Activated T-helper 2 cell treated with anti-CD3 and anti-CD28 coated beads, Interferon-gamma antibody, Interleukin-2, Interleukin-4, amounts not matched to agents 10 μg/mL and 5 μg/mL and 100 μg/mL, durations not matched to agents 14 hours and 24 hours and 36 hours (primary cell): ENCODE data around the gene ZBTB18. TPM values are rescaled to one million over a fixed set of nuclear protein-coding genes. Genes with fewer than 3 reads are reported as not detected.
A peak's percentile ranks its signal among the peaks of the same experiment; 100 is the strongest.
"Not testable (repeated sequence)": the region's sequence is repeated elsewhere in the genome, so short reads cannot be mapped to it uniquely, and the experiment has no call there.

Source experiments
- DNase-seq: peaks from one replicate; pipeline ENCODE4 v3.0.0; 2021; ENCODE audit warnings: low spot score
- H3K27ac Mint-ChIP-seq: one replicate; pipeline ENCODE4 v1.8.0; 2021; ENCODE audit warnings: mixed read lengths
- H3K27me3 Mint-ChIP-seq: one replicate; pipeline ENCODE4 v1.8.0; 2021; ENCODE audit warnings: low read depth, mixed read lengths
- H3K36me3 Mint-ChIP-seq: one replicate; pipeline ENCODE4 v1.8.0; 2021; ENCODE audit warnings: low read depth, mixed read lengths
- H3K4me1 Mint-ChIP-seq: one replicate; pipeline ENCODE4 v1.8.0; 2021; ENCODE audit warnings: low read depth, mixed read lengths
- H3K4me3 Mint-ChIP-seq: one replicate; pipeline ENCODE4 v1.8.0; 2021; ENCODE audit warnings: low read depth, mild to moderate bottlenecking, moderate library complexity, mixed read lengths
- H3K9me3 Mint-ChIP-seq: one replicate; pipeline ENCODE4 v1.8.0; 2021; ENCODE audit warnings: mixed read lengths
- intact Hi-C: fragments of 100-400 bp; cut with micrococcal nuclease; formaldehyde crosslinking; loops from one replicate; pipeline ENCODE4 v1.15.1; 2023
- total RNA-seq: library from RNA; stranded (reverse); gene quantifications from 2 replicates; pipeline ENCODE4 v1.2.3, GENCODE V29; 2022

The ZBTB18 gene
- 4.3 and 4.4 TPM in 2 replicates for total RNA-seq

- DNase-seq: no peak
Measured at GRCh38 chr1:244050835-244051444, at the start of gene ZBTB18. TSS of gene ZBTB18 (plus strand) at chr1:244051283. CDS start at chr1:244051432, 149 bp downstream.

GRCh38 chr1:244002721-244003120 lies 48.4 kb upstream of the ZBTB18 start:
- Mint-ChIP-seq H3K27me3 (no peaks in the 10 kb centered on the region), H3K27ac (no peak overlapping the region), H3K4me1 (peaks cover 10% of the 10 kb centered on the region), H3K36me3 (no peaks in the 10 kb centered on the region), H3K9me3 (no peaks in the 10 kb centered on the region), H3K4me3 (no peak overlapping the region)
- intact Hi-C loops: no loop called here
- no peak for DNase-seq

More at GRCh38 chr1:244050835-244051444, at the start of gene ZBTB18:
- Mint-ChIP-seq H3K9me3 (no peaks in the 10 kb centered on the region), H3K4me3 (peak within 1 kb of the TSS; percentile 91), H3K36me3 (peaks cover 8% of the 10 kb centered on the region), H3K27ac (peak within 1 kb of the TSS; percentile 15), H3K27me3 (peaks cover 32% of the 10 kb centered on the region), H3K4me1 (peaks cover 25% of the 10 kb centered on the region)
- intact Hi-C loops: no loop called here

GRCh38 chr1:244005455-244005854 lies 45.6 kb upstream of the ZBTB18 start:
- H3K36me3 Mint-ChIP-seq: no peaks in the 10 kb centered on the region
- no peak overlapping the region for H3K4me3 Mint-ChIP-seq
- no peak overlapping the region for H3K27ac Mint-ChIP-seq
- peaks cover 12% of the 10 kb centered on the region for H3K4me1 Mint-ChIP-seq
- DNase-seq: no peak
- H3K9me3 Mint-ChIP-seq: no peaks in the 10 kb centered on the region
- no peaks in the 10 kb centered on the region for H3K27me3 Mint-ChIP-seq
- intact Hi-C loops: no loop called here

GRCh38 chr1:244006381-244006901 lies 44.6 kb upstream of the ZBTB18 start:
- DNase-seq: no peak
- H3K36me3 Mint-ChIP-seq: no peaks in the 10 kb centered on the region
- intact Hi-C loops: no loop called here
- no peaks in the 10 kb centered on the region for H3K9me3 Mint-ChIP-seq
- no peak overlapping the region for H3K4me3 Mint-ChIP-seq
- H3K27ac Mint-ChIP-seq: no peak overlapping the region
- peaks cover 14% of the 10 kb centered on the region for H3K4me1 Mint-ChIP-seq
- H3K27me3 Mint-ChIP-seq: no peaks in the 10 kb centered on the region

GRCh38 chr1:244006961-244007360 lies 44.1 kb upstream of the ZBTB18 start:
- Mint-ChIP-seq H3K27ac (no peak overlapping the region), H3K27me3 (no peaks in the 10 kb centered on the region), H3K4me3 (no peak overlapping the region), H3K4me1 (peaks cover 14% of the 10 kb centered on the region), H3K36me3 (no peaks in the 10 kb centered on the region), H3K9me3 (no peaks in the 10 kb centered on the region)
- intact Hi-C loops: no loop called here
- DNase-seq: no peak

GRCh38 chr1:244010191-244010590 lies 40.9 kb upstream of the ZBTB18 start:
- intact Hi-C loops: no loop called here
- no peaks in the 10 kb centered on the region for H3K9me3 Mint-ChIP-seq
- H3K4me3 Mint-ChIP-seq: no peak overlapping the region
- H3K27me3 Mint-ChIP-seq: peaks cover 3% of the 10 kb centered on the region
- no peak overlapping the region for H3K27ac Mint-ChIP-seq
- no peaks in the 10 kb centered on the region for H3K36me3 Mint-ChIP-seq
- no peak for DNase-seq
- peaks cover 4% of the 10 kb centered on the region for H3K4me1 Mint-ChIP-seq

GRCh38 chr1:244010703-244011123 lies 40.4 kb upstream of the ZBTB18 start:
- Mint-ChIP-seq H3K27me3 (peaks cover 3% of the 10 kb centered on the region), H3K27ac (no peak overlapping the region), H3K4me1 (peaks cover 4% of the 10 kb centered on the region), H3K36me3 (no peaks in the 10 kb centered on the region), H3K9me3 (no peaks in the 10 kb centered on the region), H3K4me3 (no peak overlapping the region)
- no peak for DNase-seq
- intact Hi-C loops: no loop called here

GRCh38 chr1:244011271-244011670 lies 39.8 kb upstream of the ZBTB18 start:
- Mint-ChIP-seq H3K9me3 (no peaks in the 10 kb centered on the region), H3K27me3 (peaks cover 3% of the 10 kb centered on the region)

GRCh38 chr1:244011786-244012185 lies 39.3 kb upstream of the ZBTB18 start:
- no peaks in the 10 kb centered on the region for H3K36me3 Mint-ChIP-seq
- H3K4me1 Mint-ChIP-seq: peaks cover 4% of the 10 kb centered on the region
- no peak overlapping the region for H3K27ac Mint-ChIP-seq
- H3K9me3 Mint-ChIP-seq: no peaks in the 10 kb centered on the region
- intact Hi-C loops: no loop called here
- peaks cover 3% of the 10 kb centered on the region for H3K27me3 Mint-ChIP-seq
- DNase-seq: no peak
- H3K4me3 Mint-ChIP-seq: no peak overlapping the region

More at GRCh38 chr1:244011271-244011670, 39.8 kb upstream of the ZBTB18 start:
- H3K36me3 Mint-ChIP-seq: no peaks in the 10 kb centered on the region
- DNase-seq: no peak
- intact Hi-C loops: no loop called here
- no peak overlapping the region for H3K27ac Mint-ChIP-seq
- H3K4me3 Mint-ChIP-seq: no peak overlapping the region
- peaks cover 4% of the 10 kb centered on the region for H3K4me1 Mint-ChIP-seq

GRCh38 chr1:244012202-244012601 lies 38.9 kb upstream of the ZBTB18 start:
- Mint-ChIP-seq H3K4me1 (peaks cover 4% of the 10 kb centered on the region), H3K4me3 (no peak overlapping the region), H3K9me3 (no peaks in the 10 kb centered on the region), H3K36me3 (no peaks in the 10 kb centered on the region), H3K27me3 (peaks cover 3% of the 10 kb centered on the region), H3K27ac (no peak overlapping the region)
- no peak for DNase-seq
- intact Hi-C loops: no loop called here

- H3K36me3 Mint-ChIP-seq: no peaks in the 10 kb centered on the region
- no peaks in the 10 kb centered on the region for H3K9me3 Mint-ChIP-seq
- DNase-seq: no peak
- H3K27ac Mint-ChIP-seq: no peak overlapping the region
- H3K4me1 Mint-ChIP-seq: peaks cover 4% of the 10 kb centered on the region
- peaks cover 3% of the 10 kb centered on the region for H3K27me3 Mint-ChIP-seq
- intact Hi-C loops: no loop called here
- no peak overlapping the region for H3K4me3 Mint-ChIP-seq
Measured at GRCh38 chr1:244013100-244013499, 38.0 kb upstream of the ZBTB18 start.

- H3K27ac Mint-ChIP-seq, H3K4me3 Mint-ChIP-seq, H3K27me3 Mint-ChIP-seq, H3K36me3 Mint-ChIP-seq, DNase-seq, H3K9me3 Mint-ChIP-seq, intact Hi-C loops, H3K4me1 Mint-ChIP-seq: not testable (repeated sequence)
Measured at GRCh38 chr1:244014862-244015261, 36.2 kb upstream of the ZBTB18 start.

GRCh38 chr1:244019982-244020485 lies 31.0 kb upstream of the ZBTB18 start:
- H3K4me1 Mint-ChIP-seq: no peaks in the 10 kb centered on the region
- no peaks in the 10 kb centered on the region for H3K36me3 Mint-ChIP-seq
- H3K27ac Mint-ChIP-seq: no peak overlapping the region
- H3K4me3 Mint-ChIP-seq: no peak overlapping the region
- intact Hi-C loops: no loop called here
- peaks cover 2% of the 10 kb centered on the region for H3K27me3 Mint-ChIP-seq
- DNase-seq: no peak
- no peaks in the 10 kb centered on the region for H3K9me3 Mint-ChIP-seq
